GM12801 (cell line): Measurements from ENCODE around the gene ARHGAP19.

Experiments
- TF ChIP-seq, protein P1 (sequence below): IDR thresholded peaks from one replicate; pipeline ENCODE4 v1.5.1; 2011; ENCODE audit warnings: control low read depth; ENCODE audit not compliant: insufficient read length; ENCODE audit errors: extremely low read depth

Gene ARHGAP19

DNA sequence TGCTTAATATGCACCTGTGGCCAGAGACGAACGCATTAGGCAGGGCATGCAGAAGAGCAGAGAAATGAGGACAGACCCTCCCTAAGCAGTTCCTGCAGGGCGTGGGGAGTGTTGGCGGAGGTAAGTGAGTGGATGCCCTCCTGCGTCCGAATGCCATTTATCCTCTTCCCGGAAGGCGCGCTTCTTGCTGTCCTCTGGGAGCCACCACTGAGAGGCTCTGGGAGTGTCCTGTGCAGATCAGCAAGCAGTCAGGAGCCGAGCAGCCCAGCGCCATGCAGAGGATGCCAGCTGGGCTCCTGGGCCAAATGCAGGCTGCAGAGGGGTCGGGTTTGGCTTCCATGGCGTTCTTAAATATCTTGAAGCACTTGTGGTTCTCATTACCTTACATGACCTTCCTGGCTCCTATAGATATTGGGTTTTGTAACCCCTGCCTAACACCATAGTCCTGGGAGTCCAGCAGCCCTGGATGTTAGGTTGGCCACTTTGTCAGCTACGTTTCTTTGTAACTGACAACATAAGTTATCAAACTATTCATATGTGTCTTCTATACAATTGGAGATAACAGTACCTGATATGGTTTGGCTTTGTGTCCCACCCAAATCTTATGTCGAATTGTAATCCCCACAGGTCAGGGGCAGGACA is 76.7 kb downstream of the ARHGAP19 start:
- TF ChIP-seq, protein P1, sequence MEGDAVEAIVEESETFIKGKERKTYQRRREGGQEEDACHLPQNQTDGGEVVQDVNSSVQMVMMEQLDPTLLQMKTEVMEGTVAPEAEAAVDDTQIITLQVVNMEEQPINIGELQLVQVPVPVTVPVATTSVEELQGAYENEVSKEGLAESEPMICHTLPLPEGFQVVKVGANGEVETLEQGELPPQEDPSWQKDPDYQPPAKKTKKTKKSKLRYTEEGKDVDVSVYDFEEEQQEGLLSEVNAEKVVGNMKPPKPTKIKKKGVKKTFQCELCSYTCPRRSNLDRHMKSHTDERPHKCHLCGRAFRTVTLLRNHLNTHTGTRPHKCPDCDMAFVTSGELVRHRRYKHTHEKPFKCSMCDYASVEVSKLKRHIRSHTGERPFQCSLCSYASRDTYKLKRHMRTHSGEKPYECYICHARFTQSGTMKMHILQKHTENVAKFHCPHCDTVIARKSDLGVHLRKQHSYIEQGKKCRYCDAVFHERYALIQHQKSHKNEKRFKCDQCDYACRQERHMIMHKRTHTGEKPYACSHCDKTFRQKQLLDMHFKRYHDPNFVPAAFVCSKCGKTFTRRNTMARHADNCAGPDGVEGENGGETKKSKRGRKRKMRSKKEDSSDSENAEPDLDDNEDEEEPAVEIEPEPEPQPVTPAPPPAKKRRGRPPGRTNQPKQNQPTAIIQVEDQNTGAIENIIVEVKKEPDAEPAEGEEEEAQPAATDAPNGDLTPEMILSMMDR: no peak

GRCh38 chr10:97213431-97213830 is 79.0 kb downstream of the ARHGAP19 start:
- TF ChIP-seq, protein P1: no peak

DNA sequence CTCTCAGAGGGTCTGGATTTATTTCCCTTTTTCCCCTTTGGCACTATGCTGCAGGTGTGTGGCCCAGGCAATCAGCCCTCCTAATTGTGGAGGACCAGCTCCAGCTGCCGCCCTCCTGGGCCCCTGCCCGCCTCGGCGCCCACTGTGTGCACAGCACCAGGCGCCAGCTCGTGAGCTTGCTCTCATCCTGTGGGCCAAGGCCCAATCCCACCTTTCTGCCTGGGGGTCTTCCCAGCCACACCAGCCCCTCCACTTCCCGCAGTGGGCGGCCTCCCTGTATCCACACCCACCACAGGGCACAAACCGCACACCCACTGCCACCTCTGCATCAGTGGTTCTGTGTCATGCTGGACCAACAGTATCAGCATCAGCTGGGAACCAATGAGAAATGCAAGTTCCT is 81.2 kb downstream of the ARHGAP19 start:
- TF ChIP-seq, protein P1: no peak

GRCh38 chr10:97210543-97210960 is 81.9 kb downstream of the ARHGAP19 start:
- TF ChIP-seq, protein P1: no peak

DNA sequence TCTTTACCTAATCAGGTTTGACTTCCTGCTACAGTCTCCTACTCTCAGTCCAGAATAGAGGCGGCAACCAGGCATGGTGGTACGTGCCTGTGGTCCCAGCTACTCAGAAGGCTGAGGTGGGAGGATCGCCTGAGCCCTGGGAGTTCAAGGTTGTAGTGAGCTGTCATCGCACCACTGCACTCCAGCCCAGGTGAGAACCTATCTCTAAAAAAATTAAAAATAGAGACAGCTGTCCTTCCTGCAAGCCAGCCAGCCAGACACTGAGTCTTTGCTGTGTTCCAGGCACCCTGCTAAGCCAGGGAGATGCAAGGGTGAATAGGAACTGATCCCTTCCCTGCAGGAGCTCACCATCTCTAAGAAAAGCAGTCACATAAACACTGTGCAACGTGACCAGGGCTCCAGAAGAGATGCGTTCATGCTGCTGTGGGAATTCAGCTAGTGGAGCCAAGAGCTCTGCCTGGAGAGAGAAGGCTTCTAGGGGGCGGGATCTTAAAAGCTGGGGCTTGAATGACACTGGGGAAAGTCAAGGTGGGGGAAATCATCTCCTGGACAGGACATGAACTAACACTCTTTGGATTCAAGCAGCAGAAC is 84.6 kb downstream of the ARHGAP19 start:
- TF ChIP-seq, protein P1: no peak

GRCh38 chr10:97207131-97207530 is 85.3 kb downstream of the ARHGAP19 start:
- TF ChIP-seq, protein P1: no peak

GRCh38 chr10:97204826-97205679 is 87.4 kb downstream of the ARHGAP19 start:
- TF ChIP-seq, protein P1: no peak
